PFSK-1 (cell line): ENCODE results near the gene DIPK1B.

ENCODE experiments used
- FOXP2 ChIP-seq: optimal IDR thresholded peaks from 2 replicates; pipeline ENCODE3; 2011; ENCODE audit warnings: borderline replicate concordance, control low read depth, inconsistent platforms; ENCODE audit not compliant: insufficient read depth; ENCODE audit errors: extremely low read length, extremely low read depth
- POLR2AphosphoS5 ChIP-seq: IDR thresholded peaks from 2 replicates; pipeline ENCODE4 v1.6.1; 2012; ENCODE audit warnings: low read depth, mild to moderate bottlenecking, control low read depth, low read length, moderate library complexity
- REST ChIP-seq, 2 experiments: IDR thresholded peaks; 2 replicates each; pipeline versions ENCODE4 v1.6.1 to v1.8.0; 2011 to 2012; ENCODE audit warnings: low read depth in 2 of 2, low read length in 2 of 2, control low read depth in 1 of 2, inconsistent platforms in 1 of 2, mild to moderate bottlenecking in 1 of 2, moderate library complexity in 1 of 2; ENCODE audit not compliant: insufficient read depth in 1 of 2
- SIN3A ChIP-seq: IDR thresholded peaks from 2 replicates; pipeline ENCODE4 v1.6.1; 2012; ENCODE audit warnings: mild to moderate bottlenecking, low read length, moderate library complexity, borderline replicate concordance; ENCODE audit not compliant: insufficient read depth
- TAF1 ChIP-seq: IDR thresholded peaks from 2 replicates; pipeline ENCODE4 v1.6.1; 2012; ENCODE audit warnings: low read length, control low read depth, borderline replicate concordance; ENCODE audit not compliant: insufficient read depth

The DIPK1B gene

GRCh38 chr9:136747161-136748060, 35.0 kb downstream of the DIPK1B start:
- TF ChIP-seq POLR2AphosphoS5 (no peak), FOXP2 (no peak), SIN3A (no peak), REST (IDR thresholded peaks at IDR 0.05; ENCODE audit: insufficient read depth in 1 of 2, low read depth in 2 of 2, low read length in 2 of 2) (no peak), TAF1 (no peak)

GRCh38 chr9:136748201-136748600, 35.8 kb downstream of the DIPK1B start, which contains the start of gene LCN6:
Gene LCN6, minus strand, starts transcription at chr9:136748525. Its CDS starts 42 bp downstream, at chr9:136748483.
- TF ChIP-seq REST (IDR thresholded peaks at IDR 0.05; ENCODE audit: insufficient read depth in 1 of 2, low read depth in 2 of 2, low read length in 2 of 2) (no peak), TAF1 (no peak), FOXP2 (no peak), POLR2AphosphoS5 (no peak)

GRCh38 chr9:136748666-136749611, 36.6 kb downstream of the DIPK1B start:
- TF ChIP-seq POLR2AphosphoS5 (no peak), SIN3A (no peak), FOXP2 (no peak), TAF1 (no peak), REST (IDR thresholded peaks at IDR 0.05; ENCODE audit: insufficient read depth in 1 of 2, low read depth in 2 of 2, low read length in 2 of 2) (no peak)

- TF ChIP-seq TAF1: no peak
- TF ChIP-seq POLR2AphosphoS5: no peak
- no peak for TF ChIP-seq REST (IDR thresholded peaks at IDR 0.05; ENCODE audit: insufficient read depth in 1 of 2, low read depth in 2 of 2, low read length in 2 of 2)
- no peak for TF ChIP-seq SIN3A
- no peak for TF ChIP-seq FOXP2
Observed at GRCh38 chr9:136750526-136750925, 38.2 kb downstream of the DIPK1B start.
